Fibroblast of pulmonary artery (primary cell): ENCODE results near the gene C17orf58.
"Not testable (repeated sequence)": the region's sequence is repeated elsewhere in the genome, so short reads cannot be mapped to it uniquely, and the experiment has no call there.

Experiments
- DNase-seq: peaks from one replicate; pipeline ENCODE4 v3.0.0-alpha.2; 2010; ENCODE audit warnings: low read depth
- H3K4me3 ChIP-seq: replicated peaks from 2 replicates; pipeline ENCODE4 v1.5.1; 2011; ENCODE audit warnings: low read depth, mild to moderate bottlenecking, control low read depth, low read length, moderate library complexity
- TF ChIP-seq, protein P1 (sequence below): IDR thresholded peaks from 2 replicates; pipeline ENCODE4 v1.5.1; 2011; ENCODE audit warnings: mild to moderate bottlenecking, control low read depth, low read length, inconsistent platforms; ENCODE audit errors: missing control alignments

Gene C17orf58

DNA sequence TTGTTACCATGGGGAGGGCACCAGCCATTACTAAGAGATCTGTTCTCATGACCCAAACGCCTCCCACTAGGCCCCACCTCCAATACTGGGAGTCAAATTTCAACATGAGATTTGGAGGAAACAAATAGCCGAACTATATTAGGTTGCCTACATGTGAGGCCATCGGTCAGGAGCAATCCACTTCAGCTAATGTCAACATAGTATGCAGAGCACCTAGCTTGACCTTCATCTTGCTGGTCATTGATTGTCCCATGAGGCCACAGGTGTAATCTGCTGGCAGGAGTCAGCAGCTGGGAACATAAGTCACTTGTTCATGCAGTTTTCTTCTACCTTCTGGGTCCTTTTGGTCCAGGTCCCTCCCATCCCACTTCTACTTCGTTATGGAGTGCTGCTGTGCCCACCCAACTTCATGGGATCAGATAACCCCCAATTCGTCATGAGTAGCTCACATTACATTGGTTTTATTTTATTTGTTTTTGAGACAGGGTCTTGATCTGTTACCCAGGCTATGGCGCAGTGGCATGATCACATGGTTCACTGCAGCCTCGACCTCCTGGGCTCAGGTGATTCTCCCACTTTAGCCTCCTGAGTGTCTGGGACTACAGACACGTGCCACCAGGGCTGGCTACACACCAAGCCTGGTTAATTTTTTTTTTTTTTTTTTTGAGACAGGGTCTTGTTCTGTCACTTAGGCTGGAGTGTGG lies 33.4 kb upstream of the C17orf58 start:
- TF ChIP-seq, protein P1, sequence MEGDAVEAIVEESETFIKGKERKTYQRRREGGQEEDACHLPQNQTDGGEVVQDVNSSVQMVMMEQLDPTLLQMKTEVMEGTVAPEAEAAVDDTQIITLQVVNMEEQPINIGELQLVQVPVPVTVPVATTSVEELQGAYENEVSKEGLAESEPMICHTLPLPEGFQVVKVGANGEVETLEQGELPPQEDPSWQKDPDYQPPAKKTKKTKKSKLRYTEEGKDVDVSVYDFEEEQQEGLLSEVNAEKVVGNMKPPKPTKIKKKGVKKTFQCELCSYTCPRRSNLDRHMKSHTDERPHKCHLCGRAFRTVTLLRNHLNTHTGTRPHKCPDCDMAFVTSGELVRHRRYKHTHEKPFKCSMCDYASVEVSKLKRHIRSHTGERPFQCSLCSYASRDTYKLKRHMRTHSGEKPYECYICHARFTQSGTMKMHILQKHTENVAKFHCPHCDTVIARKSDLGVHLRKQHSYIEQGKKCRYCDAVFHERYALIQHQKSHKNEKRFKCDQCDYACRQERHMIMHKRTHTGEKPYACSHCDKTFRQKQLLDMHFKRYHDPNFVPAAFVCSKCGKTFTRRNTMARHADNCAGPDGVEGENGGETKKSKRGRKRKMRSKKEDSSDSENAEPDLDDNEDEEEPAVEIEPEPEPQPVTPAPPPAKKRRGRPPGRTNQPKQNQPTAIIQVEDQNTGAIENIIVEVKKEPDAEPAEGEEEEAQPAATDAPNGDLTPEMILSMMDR: no peak
- DNase-seq: no peak
- no peak overlapping the region for H3K4me3 ChIP-seq

DNA sequence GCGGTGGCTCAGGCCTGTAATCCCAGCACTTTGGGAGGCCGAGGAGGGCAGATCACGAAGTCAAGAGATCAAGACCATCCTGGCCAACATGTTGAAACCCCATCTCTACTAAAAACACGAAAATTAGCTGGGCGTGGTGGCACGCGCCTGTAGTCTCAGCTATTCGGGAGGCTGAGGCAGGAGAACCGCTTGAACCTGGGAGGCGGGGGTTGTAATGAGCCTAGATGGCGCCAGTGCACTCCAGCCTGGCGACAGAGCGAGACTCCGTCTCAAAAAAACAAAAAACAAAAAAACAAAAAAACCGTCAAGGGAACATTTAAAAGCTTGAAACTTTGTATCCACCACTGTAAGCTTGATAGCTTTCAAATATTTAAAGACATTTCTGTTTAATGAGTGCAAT lies 26.3 kb upstream of the C17orf58 start:
- DNase-seq: not testable (repeated sequence)

DNA sequence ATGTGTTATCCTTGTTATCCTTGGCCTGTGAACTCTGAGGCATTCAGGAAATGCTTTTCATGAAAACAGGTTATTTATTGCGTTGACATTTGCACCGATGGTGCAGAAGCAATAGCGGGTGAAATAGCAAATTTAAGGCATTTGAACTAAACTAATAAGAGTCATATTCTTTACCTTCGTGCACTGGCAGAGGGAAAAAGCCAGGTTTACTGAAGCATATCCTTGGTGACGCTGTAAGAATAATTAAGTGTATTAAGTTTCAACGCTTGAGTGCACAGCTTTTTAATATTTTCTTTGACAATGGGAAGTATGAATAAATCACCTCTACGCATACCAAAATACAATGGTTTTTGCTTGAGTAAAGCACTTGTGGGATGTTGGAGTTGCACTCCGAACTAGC lies 25.7 kb upstream of the C17orf58 start:
- no peak for DNase-seq
- H3K4me3 ChIP-seq: no peak overlapping the region
- TF ChIP-seq, protein P1: no peak

More for the DNA sequence above, 26.3 kb upstream of the C17orf58 start:
- H3K4me3 ChIP-seq: not testable (repeated sequence)

DNA sequence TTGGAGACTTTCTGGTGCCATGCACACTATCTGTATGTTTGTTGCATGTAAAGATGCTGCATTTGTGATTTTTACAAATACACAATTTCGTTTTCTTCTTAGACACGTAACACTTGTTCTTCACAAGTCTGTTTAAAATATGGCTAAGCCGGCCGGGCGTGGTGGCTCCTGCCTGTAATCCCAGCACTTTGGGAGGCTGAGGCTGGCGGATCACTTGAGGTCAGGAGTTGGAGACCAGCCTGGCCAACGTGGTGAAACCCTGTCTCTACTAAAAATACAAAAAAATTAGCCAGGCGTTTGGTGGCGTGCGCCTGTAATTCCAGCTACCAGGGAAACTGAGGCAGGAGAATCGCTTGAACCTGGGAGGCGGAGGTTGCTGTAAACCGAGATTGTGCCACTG lies 24.5 kb upstream of the C17orf58 start:
- not testable (repeated sequence) for H3K4me3 ChIP-seq, DNase-seq

DNA sequence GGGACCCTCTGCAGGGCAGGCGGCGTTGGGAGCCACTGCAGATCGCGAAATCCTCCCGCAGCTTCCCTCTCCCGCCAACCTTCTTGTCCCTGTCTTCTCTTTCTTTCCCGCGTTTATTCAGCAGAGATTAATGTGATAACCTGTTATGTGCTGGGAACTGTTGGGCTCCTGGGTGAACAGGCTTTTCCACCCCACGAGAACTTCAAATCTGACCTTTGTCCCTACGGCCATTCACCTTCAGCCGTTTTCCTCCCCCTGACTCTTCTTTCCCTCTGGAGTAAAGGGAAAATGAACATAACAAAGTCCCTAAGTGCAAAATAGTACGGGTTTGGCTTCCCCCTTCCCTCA lies 24.1 kb upstream of the C17orf58 start:
- DNase-seq: no peak
- peak overlapping the region; percentile 64 for H3K4me3 ChIP-seq
- TF ChIP-seq, protein P1: no peak

DNA sequence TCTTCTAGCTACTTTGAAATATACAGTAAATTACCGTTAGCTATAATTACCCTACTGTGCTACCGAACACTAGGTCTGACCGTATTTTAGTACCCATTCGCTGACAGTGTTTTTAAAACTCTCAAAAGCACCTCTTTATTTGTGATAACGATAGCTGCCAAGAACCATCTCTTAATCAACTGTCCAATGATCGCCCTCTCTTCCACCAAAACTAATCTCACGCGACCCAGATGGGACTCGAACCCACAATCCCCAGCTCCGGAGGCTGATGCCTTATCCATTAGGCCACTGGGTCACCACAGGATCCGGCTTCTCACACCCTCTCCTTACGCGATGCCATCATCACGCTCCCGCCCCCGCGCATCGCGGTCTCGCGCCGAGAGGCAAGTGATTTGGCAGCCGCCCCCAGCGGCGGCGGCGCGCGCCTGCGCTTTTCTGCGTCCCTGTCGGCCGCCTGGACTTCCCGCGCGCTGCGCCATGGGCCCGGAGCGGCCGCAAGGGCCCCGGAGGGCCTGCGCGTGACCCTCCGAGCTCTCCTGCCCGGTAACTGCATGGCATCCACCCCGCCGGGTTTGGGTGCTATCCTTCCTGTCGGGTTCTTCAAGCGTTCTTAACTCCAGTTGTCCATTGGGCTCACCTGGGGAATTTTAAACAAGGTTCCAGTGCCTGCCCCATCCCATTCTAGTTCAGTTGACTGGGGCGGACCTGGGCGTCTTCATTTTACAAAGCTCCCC lies 23.6 kb upstream of the C17orf58 start:
- peak; percentile 96 for DNase-seq
- TF ChIP-seq, protein P1: peak; percentile 8
- peak overlapping the region; percentile 64 for H3K4me3 ChIP-seq

DNA sequence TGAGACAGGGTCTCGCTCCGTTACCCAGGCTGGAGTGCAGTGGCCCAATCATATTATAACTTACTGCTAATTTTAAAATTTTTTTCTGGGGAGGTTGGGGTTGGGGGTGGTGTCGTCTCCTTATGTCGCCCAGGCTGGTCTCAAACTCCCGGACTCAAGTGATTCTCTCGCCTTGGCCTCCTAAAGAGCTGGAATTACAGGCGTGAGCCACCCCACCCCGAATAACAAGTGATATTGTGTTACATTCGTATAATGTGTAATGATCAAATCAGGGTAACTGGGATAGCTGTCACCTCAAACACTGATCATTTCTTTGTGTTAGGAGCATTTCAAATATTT lies 23.0 kb upstream of the C17orf58 start:
- peak overlapping the region; percentile 8 for H3K4me3 ChIP-seq
- no peak for DNase-seq
- TF ChIP-seq, protein P1: no peak

DNA sequence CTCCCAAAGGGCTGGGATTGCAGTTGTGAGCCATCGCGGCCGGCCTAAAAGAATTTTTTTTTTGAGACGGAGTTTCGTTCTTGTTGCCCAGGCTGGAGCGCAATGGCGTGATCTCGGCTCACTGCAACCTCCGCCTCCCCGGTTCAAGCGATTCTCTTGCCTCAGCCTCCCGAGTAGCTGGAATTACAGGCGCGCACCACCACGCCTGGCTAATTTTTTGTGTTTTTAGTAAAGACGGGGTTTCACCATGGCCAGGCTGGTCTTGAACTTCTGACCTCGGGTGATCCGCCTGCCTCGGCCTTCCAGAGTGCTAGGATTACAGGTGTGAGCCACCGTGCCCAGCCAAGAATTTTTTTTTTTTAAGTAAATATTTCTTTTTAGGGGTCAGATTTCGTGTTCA lies 22.2 kb upstream of the C17orf58 start:
- not testable (repeated sequence) for DNase-seq

More for the DNA sequence above, 22.2 kb upstream of the C17orf58 start:
- not testable (repeated sequence) for H3K4me3 ChIP-seq
